Motor neuron (in vitro differentiated cells): ENCODE data around the gene PCDHA2. TPM values are rescaled to one million over a fixed set of nuclear protein-coding genes. Genes with fewer than 3 reads are reported as not detected.
A peak's percentile ranks its signal among the peaks of the same experiment; 100 is the strongest.
"Not testable (repeated sequence)": the region's sequence is repeated elsewhere in the genome, so short reads cannot be mapped to it uniquely, and the experiment has no call there.

Experiments
- ATAC-seq, 8 experiments: fragments of 200-7000 bp; cut with Tn5 transposase; replicated peaks in 6 of 8; 2 replicates each; pipeline ENCODE4 v1.8.0; 2021; ENCODE audit warnings: mild to moderate bottlenecking in 8 of 8, moderate library complexity in 8 of 8
- H3K27ac ChIP-seq, 2 donors: fragments of 250-450 bp; sonication (Bioruptor Pico); 2 replicates each; pipeline ENCODE4 v1.9.0; 2021; ENCODE audit warnings: antibody characterized with exemption in 2 of 2, mild to moderate bottlenecking in 2 of 2, moderate library complexity in 1 of 2
- H3K4me1 ChIP-seq, 2 donors: fragments of 250-450 bp; sonication (Bioruptor Pico); replicated peaks in 1 of 2; 2 replicates each; pipeline ENCODE4 v1.6.1; 2021; ENCODE audit warnings: antibody characterized with exemption in 2 of 2, mild to moderate bottlenecking in 2 of 2, moderate library complexity in 1 of 2
- H3K4me3 ChIP-seq, 5 donors: fragments of 250-450 bp; sonication (Bioruptor Pico); 2 replicates each; pipeline ENCODE4 v1.9.0; 2021; ENCODE audit warnings: antibody characterized with exemption in 5 of 5, mild to moderate bottlenecking in 5 of 5, moderate library complexity in 4 of 5
- whole genome bisulfite sequencing, 10 experiments: fragments of 450-650 bp; shearing (Covaris generic); methylation state at CpG; one replicate each; pipeline ENCODE4 v1.0.0; 2022; 5-methylcytosine and 5-hydroxymethylcytosine counted together
- in situ Hi-C, 9 experiments: fragments of 400-800 bp; cut with MboI; loops; one replicate each; pipeline ENCODE4 v1.15.0; 2021; ENCODE audit warnings: low sequenced_read_pairs in 9 of 9, low pct_unique_long_range_greater_than_20kb in 2 of 9; ENCODE audit not compliant: unreplicated experiment in 9 of 9
- total RNA-seq, 8 experiments: library from RNA; unstranded; fragments of 300-600 nt; gene quantifications; 2 replicates each; pipeline versions ENCODE4 v1.2.3 to v1.2.4, GENCODE V29; 2022

The PCDHA2 gene
- 1 to 10 TPM in 5 of 8 experiments, under 1 TPM in 2, not detected in 1; 0.13 to 6.8 (median 1.5) TPM for total RNA-seq

DNA sequence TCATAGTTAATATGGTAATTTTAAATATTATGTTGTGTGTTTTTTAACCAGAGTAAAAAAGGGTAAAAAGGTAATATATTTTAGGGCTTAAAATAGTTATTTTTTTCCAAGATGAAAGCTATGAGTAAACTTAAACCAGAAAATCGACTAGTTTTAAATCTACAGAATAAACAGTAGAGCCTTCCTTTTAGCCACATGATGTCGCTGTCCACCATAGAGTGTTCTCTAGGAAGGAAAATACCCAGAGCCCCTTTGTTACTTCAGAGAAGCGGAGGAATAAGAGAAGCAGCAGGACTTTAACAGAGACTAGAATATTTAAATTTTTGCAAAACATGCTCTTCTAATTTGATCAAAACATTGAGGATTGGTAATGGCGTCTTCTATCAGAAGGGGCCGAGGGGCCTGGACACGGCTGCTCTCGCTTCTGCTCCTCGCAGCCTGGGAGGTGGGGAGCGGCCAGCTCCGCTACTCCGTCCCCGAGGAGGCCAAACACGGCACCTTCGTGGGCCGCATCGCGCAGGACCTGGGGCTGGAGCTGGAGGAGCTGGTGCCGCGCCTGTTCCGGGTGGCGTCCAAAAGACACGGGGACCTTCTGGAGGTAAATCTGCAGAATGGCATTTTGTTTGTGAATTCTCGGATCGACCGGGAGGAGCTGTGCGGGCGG is at the start of gene PCDHA2:
TSS of gene PCDHA2 (plus strand) at position 258 of the 664 bp plus-strand sequence.
- 0 to 100% (median 39%) methylated on average over 1 to 23 of the region's 27 CpGs for WGBS, 10 experiments
- ATAC-seq: peak in 3 of 8 experiments; percentile 27 to 88 (median 54)
- Histone ChIP-seq H3K27ac (no peak within 1 kb of the TSS), H3K4me3 (peak within 1 kb of the TSS in 1 of 5 donors; percentile 35), H3K4me1 (no peaks in the 10 kb centered on the region)
- in situ Hi-C loops: no loop called here

DNA sequence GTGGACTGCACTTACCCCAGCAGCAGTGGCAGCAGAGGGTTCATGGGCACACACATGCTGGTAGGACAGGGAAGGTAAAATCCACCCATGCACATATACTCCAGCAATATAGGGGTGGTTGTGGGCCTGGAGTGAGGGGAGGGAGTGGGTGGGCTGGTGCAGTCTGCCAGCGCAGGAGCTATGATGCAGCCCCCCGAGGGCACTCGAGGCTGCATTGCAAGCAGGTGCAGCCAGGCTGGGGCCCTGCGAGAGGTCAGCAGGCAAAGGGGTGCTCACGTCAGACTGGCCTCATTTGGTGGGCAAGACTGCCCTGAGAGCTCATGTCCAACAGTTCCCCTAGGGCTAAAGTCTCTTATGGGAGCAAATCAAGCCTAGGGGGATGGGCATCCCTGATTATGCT is 41.1 kb upstream of the PCDHA2 start:
- WGBS, 10 experiments: no CpG with 5 or more reads among the region's 5 CpGs
- Histone ChIP-seq H3K4me3 (no peak overlapping the region), H3K27ac (no peak overlapping the region), H3K4me1 (no peaks in the 10 kb centered on the region)
- in situ Hi-C loops: no loop called here
- ATAC-seq: no peak

DNA sequence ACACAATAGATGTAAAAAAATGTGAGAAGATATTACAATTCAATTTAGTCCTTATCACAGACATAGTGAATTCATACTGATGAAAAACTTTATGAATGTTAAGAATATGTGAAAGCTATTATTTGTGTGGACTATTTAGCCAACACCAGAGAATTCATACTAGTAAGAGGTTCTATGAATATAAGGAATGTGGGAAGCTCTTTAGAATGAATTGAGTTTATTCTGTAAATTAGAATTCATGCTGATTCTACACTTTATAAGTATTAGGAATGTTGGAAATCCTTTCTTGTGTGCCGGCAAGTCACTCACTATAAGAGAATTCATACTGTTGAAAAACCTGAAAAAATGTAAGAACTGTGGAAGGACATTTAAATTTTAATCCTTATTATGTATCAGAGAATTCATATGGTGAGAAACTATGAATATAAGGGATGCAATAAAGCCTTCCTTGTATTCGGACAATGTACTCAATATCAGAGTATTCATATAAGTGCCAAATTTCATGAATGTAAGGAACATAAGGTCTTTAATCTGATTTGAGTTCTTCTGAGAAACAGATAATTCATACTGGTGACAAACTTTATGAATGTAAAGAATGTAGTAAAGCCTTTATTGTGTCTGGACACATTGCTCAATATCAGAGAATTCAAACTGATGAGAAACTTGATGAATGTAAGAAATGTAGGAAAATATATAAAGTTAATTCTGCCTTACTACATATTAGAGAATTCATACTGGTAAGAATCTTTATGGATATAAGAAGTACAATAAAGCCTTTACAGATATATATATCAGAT is 30.3 kb upstream of the PCDHA2 start:
- no peak overlapping the region for H3K27ac ChIP-seq
- 31 to 82% (median 73%) methylated on average over 1 to 2 of the region's 2 CpGs; no CpG with 5 or more reads in 1 of the 10 experiments for WGBS, 10 experiments
- in situ Hi-C loops: no loop called here
- ATAC-seq: no peak
- no peaks in the 10 kb centered on the region for H3K4me1 ChIP-seq
- no peak overlapping the region for H3K4me3 ChIP-seq

DNA sequence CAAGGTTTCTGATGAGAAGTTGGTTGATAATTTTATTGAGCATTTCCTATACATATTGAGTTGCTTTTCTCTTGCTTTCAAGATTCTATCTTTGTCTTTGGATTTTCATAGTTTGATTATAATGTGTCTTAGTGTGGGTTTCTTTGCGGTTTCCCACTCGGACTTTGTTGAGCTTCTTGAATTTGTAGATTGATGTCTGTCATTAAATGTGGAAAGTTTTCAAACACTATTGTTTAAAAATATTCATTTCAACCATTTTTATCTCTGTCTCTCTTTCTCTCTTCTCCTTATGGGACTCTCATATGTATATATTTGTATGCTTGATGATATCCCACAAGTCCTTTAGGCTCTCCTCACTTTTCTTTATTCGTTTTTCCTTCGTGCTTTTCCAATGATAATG is 27.2 kb upstream of the PCDHA2 start:
- no peak for ATAC-seq
- in situ Hi-C loops: no loop called here
- WGBS, 10 experiments: 3 to 89% (median 68%) methylated on average over 4 of the region's 4 CpGs
- Histone ChIP-seq H3K4me1 (no peaks in the 10 kb centered on the region), H3K4me3 (no peak overlapping the region), H3K27ac (no peak overlapping the region)

DNA sequence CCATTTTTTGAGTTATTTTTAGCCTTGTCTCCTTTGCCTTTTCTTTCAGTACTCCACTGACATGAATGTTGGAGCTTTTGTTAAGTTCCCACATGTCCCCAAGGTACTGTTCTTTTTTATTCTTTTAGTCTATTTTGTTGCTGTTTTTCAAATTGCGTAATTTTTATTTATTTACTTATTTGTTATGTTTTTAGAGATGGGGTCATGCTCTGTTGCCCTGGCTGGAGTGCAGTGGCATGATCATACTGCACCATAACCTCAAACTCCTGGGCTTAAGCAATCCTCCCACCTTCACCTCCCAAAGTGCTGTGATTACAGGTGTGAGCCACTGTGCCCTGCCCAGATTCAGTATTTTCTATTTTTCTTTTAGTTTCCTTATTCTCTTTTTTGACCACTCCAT is 14.1 kb upstream of the PCDHA2 start:
- Histone ChIP-seq H3K4me3 (no peak overlapping the region), H3K4me1 (no peaks in the 10 kb centered on the region), H3K27ac (no peak overlapping the region)
- in situ Hi-C loops: no loop called here
- WGBS, 10 experiments: 0 to 100% (median 60%) methylated on average over 1 of the region's 1 CpG; no CpG with 5 or more reads in 1 of the 10 experiments
- ATAC-seq: no peak

DNA sequence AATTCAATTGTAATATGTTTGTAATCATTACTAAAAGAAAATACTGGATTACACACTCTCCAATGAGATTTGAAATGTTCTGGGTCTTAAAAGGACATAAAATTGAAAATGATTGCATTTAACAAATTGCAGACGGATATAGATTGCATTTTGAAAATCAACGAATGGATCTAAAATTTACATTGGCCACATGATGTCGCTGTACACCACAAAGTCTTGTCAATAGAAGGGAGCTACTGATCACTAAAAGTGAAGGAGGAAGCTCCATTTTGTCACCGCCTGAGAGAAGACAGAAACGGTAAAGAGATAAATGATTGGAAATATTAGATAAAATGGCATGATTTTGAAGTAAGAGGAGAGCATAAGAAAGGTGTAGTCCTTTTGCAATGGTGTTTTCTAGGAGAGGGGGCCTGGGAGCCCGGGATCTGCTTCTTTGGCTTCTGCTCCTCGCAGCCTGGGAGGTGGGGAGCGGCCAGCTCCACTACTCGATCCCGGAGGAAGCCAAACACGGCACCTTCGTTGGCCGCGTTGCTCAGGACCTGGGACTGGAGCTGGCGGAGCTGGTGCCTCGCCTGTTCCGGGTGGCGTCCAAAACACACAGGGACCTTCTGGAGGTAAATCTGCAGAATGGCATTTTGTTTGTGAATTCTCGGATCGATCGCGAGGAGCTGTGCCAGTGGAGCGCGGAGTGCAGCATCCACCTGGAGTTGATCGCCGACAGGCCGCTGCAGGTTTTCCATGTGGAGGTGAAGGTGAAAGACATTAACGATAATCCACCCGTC is 8.6 kb upstream of the PCDHA2 start, which contains the start of gene PCDHA1:
TSS of gene PCDHA1 (plus strand) at position 236 of the 782 bp plus-strand sequence.
- no peak within 1 kb of the TSS for H3K4me3 ChIP-seq
- peak in 1 of 8 experiments; percentile 45 for ATAC-seq

DNA sequence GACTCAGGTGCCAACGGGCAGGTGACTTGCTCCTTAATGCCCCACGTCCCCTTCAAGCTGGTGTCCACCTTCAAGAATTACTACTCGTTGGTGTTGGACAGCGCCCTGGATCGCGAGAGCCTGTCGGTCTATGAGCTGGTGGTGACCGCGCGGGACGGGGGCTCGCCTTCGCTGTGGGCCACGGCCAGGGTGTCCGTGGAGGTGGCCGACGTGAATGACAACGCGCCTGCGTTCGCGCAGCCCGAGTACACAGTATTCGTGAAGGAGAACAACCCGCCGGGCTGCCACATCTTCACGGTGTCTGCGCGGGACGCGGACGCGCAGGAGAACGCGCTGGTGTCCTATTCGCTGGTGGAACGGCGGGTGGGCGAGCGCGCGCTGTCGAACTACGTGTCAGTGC is 7.2 kb upstream of the PCDHA2 start:
- H3K27ac ChIP-seq, ATAC-seq, in situ Hi-C loops, H3K4me1 ChIP-seq, H3K4me3 ChIP-seq: not testable (repeated sequence)
- 33 to 99% (median 96%) methylated on average over 1 to 16 of the region's 44 CpGs; no CpG with 5 or more reads in 7 of the 10 experiments for WGBS, 10 experiments

More for the DNA sequence above, 8.6 kb upstream of the PCDHA2 start, which contains the start of gene PCDHA1:
- in situ Hi-C loops: no loop called here
- Histone ChIP-seq H3K4me1 (no peaks in the 10 kb centered on the region), H3K27ac (no peak within 1 kb of the TSS)
- WGBS, 10 experiments: 15 to 90% (median 58%) methylated on average over 4 to 22 of the region's 29 CpGs

DNA sequence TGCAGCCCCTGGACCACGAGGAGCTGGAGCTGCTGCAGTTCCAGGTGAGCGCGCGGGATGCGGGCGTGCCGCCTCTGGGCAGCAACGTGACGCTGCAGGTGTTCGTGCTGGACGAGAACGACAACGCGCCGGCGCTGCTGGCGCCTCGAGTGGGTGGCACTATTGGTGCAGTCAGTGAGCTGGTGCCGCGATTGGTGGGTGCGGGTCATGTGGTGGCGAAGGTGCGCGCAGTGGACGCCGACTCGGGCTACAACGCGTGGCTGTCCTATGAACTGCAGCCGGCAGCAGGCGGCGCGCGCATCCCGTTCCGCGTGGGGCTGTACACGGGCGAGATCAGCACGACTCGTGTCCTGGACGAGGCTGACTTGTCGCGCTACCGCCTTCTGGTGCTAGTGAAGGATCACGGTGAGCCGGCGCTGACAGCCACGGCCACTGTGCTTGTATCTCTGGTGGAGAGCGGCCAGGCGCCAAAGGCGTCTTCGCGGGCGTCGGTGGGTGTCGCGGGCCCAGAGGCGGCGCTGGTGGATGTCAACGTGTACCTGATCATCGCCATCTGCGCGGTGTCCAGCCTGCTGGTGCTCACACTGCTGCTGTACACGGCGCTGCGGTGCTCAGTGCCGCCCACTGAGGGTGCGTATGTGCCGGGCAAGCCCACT is 6.7 kb upstream of the PCDHA2 start:
- H3K27ac ChIP-seq, in situ Hi-C loops, H3K4me1 ChIP-seq, ATAC-seq, H3K4me3 ChIP-seq: not testable (repeated sequence)
- WGBS, 10 experiments: 0 to 100% (median 91%) methylated on average over 1 to 15 of the region's 70 CpGs; no CpG with 5 or more reads in 2 of the 10 experiments

DNA sequence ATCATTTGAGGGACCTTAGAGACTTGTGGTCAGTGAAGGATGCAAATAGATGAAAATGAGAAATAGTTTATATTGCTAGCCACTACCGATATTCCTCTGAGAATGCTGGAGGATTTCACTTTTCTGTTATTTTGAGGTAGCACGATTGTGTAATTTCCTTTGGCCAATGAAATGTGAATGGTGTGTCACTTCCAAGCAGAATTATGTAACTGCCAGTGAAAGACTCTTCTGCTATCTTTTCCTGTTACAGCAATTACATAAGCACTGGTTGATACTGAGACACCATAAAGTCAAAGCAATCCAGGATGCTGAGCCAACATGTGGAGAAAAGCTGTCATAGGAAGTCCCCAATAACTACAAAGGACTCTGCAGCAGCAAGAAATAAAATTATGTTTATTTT is 3.6 kb upstream of the PCDHA2 start:
- H3K27ac ChIP-seq: no peak overlapping the region
- 0 to 100% (median 82%) methylated on average over 1 to 2 of the region's 2 CpGs; no CpG with 5 or more reads in 3 of the 10 experiments for WGBS, 10 experiments
- no peaks in the 10 kb centered on the region for H3K4me1 ChIP-seq
- no peak overlapping the region for H3K4me3 ChIP-seq
- ATAC-seq: no peak
- in situ Hi-C loops: no loop called here

DNA sequence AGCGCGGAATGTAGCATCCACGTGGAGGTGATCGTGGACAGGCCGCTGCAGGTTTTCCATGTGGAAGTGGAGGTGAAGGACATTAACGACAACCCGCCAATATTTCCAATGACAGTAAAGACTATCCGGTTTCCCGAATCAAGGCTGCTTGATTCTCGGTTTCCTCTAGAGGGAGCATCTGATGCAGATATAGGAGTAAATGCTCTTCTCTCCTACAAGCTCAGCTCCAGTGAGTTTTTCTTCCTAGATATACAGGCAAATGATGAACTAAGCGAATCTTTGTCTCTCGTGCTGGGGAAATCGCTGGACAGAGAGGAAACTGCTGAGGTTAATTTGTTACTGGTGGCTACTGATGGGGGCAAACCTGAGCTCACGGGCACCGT is 598 bp downstream of the PCDHA2 start:
- peak in 3 of 8 experiments; percentile 44 to 86 (median 60) for ATAC-seq
- H3K27ac ChIP-seq: no peak overlapping the region
- H3K4me3 ChIP-seq: peak overlapping the region in 1 of 5 donors; percentile 35
- in situ Hi-C loops: no loop called here
- WGBS, 10 experiments: 11 to 100% (median 41%) methylated on average over 1 to 14 of the region's 15 CpGs; no CpG with 5 or more reads in 2 of the 10 experiments
- H3K4me1 ChIP-seq: no peaks in the 10 kb centered on the region

DNA sequence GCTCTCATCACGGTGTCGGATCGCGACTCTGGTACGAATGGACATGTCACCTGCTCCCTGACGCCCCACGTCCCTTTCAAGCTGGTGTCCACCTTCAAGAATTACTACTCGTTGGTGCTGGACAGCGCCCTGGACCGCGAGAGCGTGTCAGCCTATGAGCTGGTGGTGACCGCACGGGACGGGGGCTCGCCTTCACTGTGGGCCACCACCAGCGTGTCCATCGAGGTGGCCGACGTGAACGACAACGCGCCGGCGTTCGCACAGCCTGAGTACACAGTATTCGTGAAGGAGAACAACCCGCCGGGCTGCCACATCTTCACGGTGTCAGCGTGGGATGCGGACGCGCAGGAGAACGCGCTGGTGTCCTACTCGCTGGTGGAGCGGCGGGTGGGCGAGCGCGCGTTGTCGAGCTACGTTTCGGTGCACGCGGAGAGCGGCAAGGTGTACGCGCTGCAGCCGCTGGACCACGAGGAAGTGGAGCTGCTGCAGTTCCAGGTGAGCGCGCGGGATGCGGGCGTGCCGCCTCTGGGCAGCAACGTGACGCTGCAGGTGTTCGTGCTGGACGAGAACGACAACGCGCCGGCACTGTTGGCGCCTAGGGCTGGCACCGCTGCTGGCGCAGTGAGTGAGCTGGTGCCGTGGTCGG is 1.5 kb downstream of the PCDHA2 start:
- H3K4me3 ChIP-seq, H3K4me1 ChIP-seq, in situ Hi-C loops, H3K27ac ChIP-seq, ATAC-seq: not testable (repeated sequence)
- 0 to 100% (median 91%) methylated on average over 1 to 33 of the region's 72 CpGs; no CpG with 5 or more reads in 2 of the 10 experiments for WGBS, 10 experiments

DNA sequence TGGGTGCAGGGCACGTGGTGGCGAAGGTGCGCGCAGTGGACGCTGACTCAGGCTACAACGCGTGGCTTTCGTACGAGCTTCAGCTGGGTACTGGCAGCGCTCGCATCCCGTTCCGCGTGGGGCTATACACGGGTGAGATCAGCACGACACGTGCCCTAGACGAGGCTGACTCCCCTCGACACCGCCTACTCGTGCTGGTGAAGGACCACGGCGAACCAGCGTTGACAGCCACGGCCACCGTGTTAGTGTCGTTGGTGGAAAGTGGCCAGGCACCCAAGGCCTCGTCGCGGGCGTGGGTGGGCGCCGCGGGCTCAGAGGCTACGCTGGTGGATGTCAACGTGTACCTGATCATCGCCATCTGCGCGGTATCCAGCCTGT is 2.1 kb downstream of the PCDHA2 start:
- 96 to 98% (median 96%) methylated on average over 5 to 35 of the region's 39 CpGs; no CpG with 5 or more reads in 6 of the 10 experiments for WGBS, 10 experiments
- in situ Hi-C loops: no loop called here
- no peak for ATAC-seq
- Histone ChIP-seq H3K4me1 (no peaks in the 10 kb centered on the region), H3K27ac (no peak overlapping the region), H3K4me3 (no peak overlapping the region)
